ENCODE measurements around the gene NEK6.

The NEK6 gene

DNA sequence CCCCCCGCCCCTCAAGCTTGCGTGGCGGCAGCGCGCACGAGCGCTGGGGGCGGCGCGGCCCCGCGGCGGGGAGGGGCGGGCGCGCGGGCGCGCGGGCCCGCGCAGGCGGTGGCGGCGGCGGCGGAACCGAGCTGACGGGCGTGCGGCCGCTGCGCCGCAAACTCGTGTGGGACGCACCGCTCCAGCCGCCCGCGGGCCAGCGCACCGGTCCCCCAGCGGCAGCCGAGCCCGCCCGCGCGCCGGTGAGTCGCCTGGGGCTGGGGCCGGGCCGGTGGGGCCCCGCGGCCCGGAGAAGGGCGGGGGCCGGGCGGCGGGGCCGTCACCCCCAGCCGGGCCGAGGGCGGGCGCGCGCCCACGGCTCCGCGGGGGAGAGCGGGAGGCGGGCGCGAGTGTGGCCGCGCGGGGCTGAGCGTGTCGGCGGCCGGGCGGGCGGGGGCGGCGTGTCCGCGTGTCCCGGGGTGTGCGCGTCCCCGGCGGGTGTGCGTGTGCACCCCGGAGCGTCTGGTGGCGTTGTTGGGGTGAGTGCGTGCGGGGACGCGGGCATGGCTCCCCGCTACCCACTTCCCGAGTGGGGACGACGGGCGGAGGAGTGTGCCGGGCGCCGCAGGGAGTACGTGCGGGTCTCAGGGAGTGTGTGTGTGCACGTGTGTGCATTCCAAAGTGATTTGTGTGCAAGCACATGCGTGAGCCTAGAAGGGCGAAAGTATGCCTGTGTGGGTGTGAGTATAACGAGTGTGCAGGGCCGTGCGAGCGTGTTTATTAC is at the start of gene NEK6:
Gene NEK6, plus strand, starts transcription at position 106 of the 763 bp plus-strand sequence. CDS start 44,016 bp downstream, outside the sequence.
- DNase-seq, result no peak
- H3K4me2 ChIP-seq (ENCODE audit: insufficient read depth, low read length), result no peak within 1 kb of the TSS
- no peak for TF ChIP-seq EZH2 (IDR thresholded peaks at IDR 0.05; ENCODE audit: borderline replicate concordance, low read depth, low read length, severe bottlenecking)
- TF ChIP-seq, protein P1, sequence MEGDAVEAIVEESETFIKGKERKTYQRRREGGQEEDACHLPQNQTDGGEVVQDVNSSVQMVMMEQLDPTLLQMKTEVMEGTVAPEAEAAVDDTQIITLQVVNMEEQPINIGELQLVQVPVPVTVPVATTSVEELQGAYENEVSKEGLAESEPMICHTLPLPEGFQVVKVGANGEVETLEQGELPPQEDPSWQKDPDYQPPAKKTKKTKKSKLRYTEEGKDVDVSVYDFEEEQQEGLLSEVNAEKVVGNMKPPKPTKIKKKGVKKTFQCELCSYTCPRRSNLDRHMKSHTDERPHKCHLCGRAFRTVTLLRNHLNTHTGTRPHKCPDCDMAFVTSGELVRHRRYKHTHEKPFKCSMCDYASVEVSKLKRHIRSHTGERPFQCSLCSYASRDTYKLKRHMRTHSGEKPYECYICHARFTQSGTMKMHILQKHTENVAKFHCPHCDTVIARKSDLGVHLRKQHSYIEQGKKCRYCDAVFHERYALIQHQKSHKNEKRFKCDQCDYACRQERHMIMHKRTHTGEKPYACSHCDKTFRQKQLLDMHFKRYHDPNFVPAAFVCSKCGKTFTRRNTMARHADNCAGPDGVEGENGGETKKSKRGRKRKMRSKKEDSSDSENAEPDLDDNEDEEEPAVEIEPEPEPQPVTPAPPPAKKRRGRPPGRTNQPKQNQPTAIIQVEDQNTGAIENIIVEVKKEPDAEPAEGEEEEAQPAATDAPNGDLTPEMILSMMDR (IDR thresholded peaks at IDR 0.05; ENCODE audit: borderline replicate concordance, extremely low read depth, low read length, poor library complexity, severe bottlenecking), result no peak
- ATAC-seq (ENCODE audit: insufficient read depth, low read depth), result no peak
- no peak within 1 kb of the TSS for H3K9ac ChIP-seq (ENCODE audit: low read depth, low read length)
- H3K79me2 ChIP-seq (ENCODE audit: insufficient read depth, low read length), result no peaks in the 10 kb centered on the region
- no peak within 1 kb of the TSS for H3K27ac ChIP-seq (ENCODE audit: low read length)
- no peak within 1 kb of the TSS for H3K4me3 ChIP-seq (ENCODE audit: low read depth in 1 of 2, low read length in 2 of 2)
- no peaks in the 10 kb centered on the region for H3K36me3 ChIP-seq (ENCODE audit: insufficient read depth, low read length)
- H3K9me3 ChIP-seq (ENCODE audit: insufficient read depth, low read length, severe bottlenecking), result no peaks in the 10 kb centered on the region
- H3K27me3 ChIP-seq (ENCODE audit: insufficient read depth, low read length, poor library complexity), result no peaks in the 10 kb centered on the region
- no peaks in the 10 kb centered on the region for H3K4me1 ChIP-seq (ENCODE audit: insufficient read depth, low read length)
- no peaks in the 10 kb centered on the region for H4K20me1 ChIP-seq (ENCODE audit: insufficient read depth, low read length)
- no peak within 1 kb of the TSS for H2AFZ ChIP-seq (ENCODE audit: low read depth, low read length)

DNA sequence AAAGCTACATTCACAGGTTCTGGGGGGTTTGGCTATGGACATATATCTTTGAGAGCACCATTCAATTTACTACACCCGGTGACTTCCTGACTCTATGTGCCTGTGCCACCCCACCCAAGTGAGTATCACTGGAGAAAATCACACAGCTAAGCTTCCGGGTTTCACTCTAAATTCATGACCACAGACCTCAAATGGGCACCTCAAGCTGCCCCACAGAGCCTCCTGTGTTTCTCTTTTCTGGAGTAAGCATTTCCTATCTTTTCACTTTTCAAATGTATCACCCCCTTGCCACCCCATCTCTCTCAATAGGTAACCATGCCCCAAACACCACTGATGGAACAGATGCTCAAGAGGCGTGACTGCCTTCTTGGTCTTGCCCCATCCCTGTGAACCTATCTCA is 49.2 kb upstream of the NEK6 start:
- H3K27ac ChIP-seq (ENCODE audit: low read length), result no peak overlapping the region
- H3K27me3 ChIP-seq (ENCODE audit: insufficient read depth, low read length, poor library complexity), result no peaks in the 10 kb centered on the region
- H3K4me3 ChIP-seq (ENCODE audit: low read depth in 1 of 2, low read length in 2 of 2), result no peak overlapping the region
- no peak overlapping the region for H2AFZ ChIP-seq (ENCODE audit: low read depth, low read length)
- no peak overlapping the region for H3K9ac ChIP-seq (ENCODE audit: low read depth, low read length)
- H3K79me2 ChIP-seq (ENCODE audit: insufficient read depth, low read length), result no peaks in the 10 kb centered on the region
- H3K4me2 ChIP-seq (ENCODE audit: insufficient read depth, low read length), result no peak overlapping the region
- no peaks in the 10 kb centered on the region for H4K20me1 ChIP-seq (ENCODE audit: insufficient read depth, low read length)
- DNase-seq (no peak), ATAC-seq (ENCODE audit: insufficient read depth, low read depth) (no peak)
- H3K4me1 ChIP-seq (ENCODE audit: insufficient read depth, low read length), result no peaks in the 10 kb centered on the region
- H3K36me3 ChIP-seq (ENCODE audit: insufficient read depth, low read length), result no peaks in the 10 kb centered on the region
- no peaks in the 10 kb centered on the region for H3K9me3 ChIP-seq (ENCODE audit: insufficient read depth, low read length, severe bottlenecking)
- TF ChIP-seq EZH2 (IDR thresholded peaks at IDR 0.05; ENCODE audit: borderline replicate concordance, low read depth, low read length, severe bottlenecking), result no peak
- TF ChIP-seq, protein P1 (IDR thresholded peaks at IDR 0.05; ENCODE audit: borderline replicate concordance, extremely low read depth, low read length, poor library complexity, severe bottlenecking), result no peak

DNA sequence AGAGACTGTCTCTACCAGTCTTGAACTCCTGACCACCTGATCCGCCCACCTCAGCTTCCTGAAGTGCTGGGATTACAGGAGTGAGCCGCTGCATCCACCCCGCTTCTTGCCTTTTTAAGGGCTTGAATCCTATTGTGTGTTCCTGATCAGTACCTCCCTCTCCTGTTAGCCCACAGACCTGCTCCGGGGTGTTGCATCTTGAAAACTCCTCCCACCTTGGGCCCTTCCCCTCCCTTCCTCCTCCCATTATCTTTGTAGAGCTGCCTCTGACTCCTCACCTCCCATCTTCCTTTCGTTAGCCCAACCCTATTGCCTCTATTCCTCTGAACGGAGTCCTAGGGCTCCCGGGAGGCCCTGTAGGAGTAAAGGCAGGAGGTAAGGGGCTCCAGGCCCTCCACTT is 48.5 kb upstream of the NEK6 start:
- no peak overlapping the region for H3K4me2 ChIP-seq (ENCODE audit: insufficient read depth, low read length)
- ATAC-seq (ENCODE audit: insufficient read depth, low read depth), result no peak
- no peaks in the 10 kb centered on the region for H3K4me1 ChIP-seq (ENCODE audit: insufficient read depth, low read length)
- TF ChIP-seq, protein P1 (IDR thresholded peaks at IDR 0.05; ENCODE audit: borderline replicate concordance, extremely low read depth, low read length, poor library complexity, severe bottlenecking), result no peak
- no peak for TF ChIP-seq EZH2 (IDR thresholded peaks at IDR 0.05; ENCODE audit: borderline replicate concordance, low read depth, low read length, severe bottlenecking)
- no peak overlapping the region for H3K4me3 ChIP-seq (ENCODE audit: low read depth in 1 of 2, low read length in 2 of 2)
- no peak overlapping the region for H3K9ac ChIP-seq (ENCODE audit: low read depth, low read length)
- H3K27me3 ChIP-seq (ENCODE audit: insufficient read depth, low read length, poor library complexity), result no peaks in the 10 kb centered on the region
- no peaks in the 10 kb centered on the region for H3K9me3 ChIP-seq (ENCODE audit: insufficient read depth, low read length, severe bottlenecking)
- no peak overlapping the region for H3K27ac ChIP-seq (ENCODE audit: low read length)
- no peak overlapping the region for H2AFZ ChIP-seq (ENCODE audit: low read depth, low read length)
- no peaks in the 10 kb centered on the region for H4K20me1 ChIP-seq (ENCODE audit: insufficient read depth, low read length)
- no peak for DNase-seq
- no peaks in the 10 kb centered on the region for H3K36me3 ChIP-seq (ENCODE audit: insufficient read depth, low read length)
- H3K79me2 ChIP-seq (ENCODE audit: insufficient read depth, low read length), result no peaks in the 10 kb centered on the region
